ENCODE data around the gene PDE12.

GRCh38 chr3:57587905-57588304, 31.8 kb downstream of the PDE12 start:
- TF ChIP-seq POLR2A (IDR thresholded peaks at IDR 0.05) = no peak
- TF ChIP-seq EP300 (IDR thresholded peaks at IDR 0.05) = no peak
- TF ChIP-seq CTCF (IDR thresholded peaks at IDR 0.05) = no peak
